Chondrocyte (in vitro differentiated cells): ENCODE results near the gene CMTR2. TPM values are rescaled to one million over a fixed set of nuclear protein-coding genes. Genes with fewer than 3 reads are reported as not detected.

Experiments used
- DNase-seq: peaks from one replicate; pipeline ENCODE4 v3.0.0; 2021; ENCODE audit warnings: mixed read lengths, low spot score
- H3K27ac Mint-ChIP-seq: one replicate; pipeline ENCODE4 v1.8.0; 2021; ENCODE audit warnings: mild to moderate bottlenecking, moderate library complexity, mixed read lengths; ENCODE audit not compliant: unreplicated experiment
- H3K27me3 Mint-ChIP-seq: 2 replicates; pipeline ENCODE4 v1.8.0; 2021; ENCODE audit warnings: low read depth, mixed read lengths
- H3K36me3 Mint-ChIP-seq: 2 replicates; pipeline ENCODE4 v1.8.0; 2021; ENCODE audit warnings: low read depth, mixed read lengths
- H3K4me1 Mint-ChIP-seq: 2 replicates; pipeline ENCODE4 v1.8.0; 2021; ENCODE audit warnings: low read depth, mild to moderate bottlenecking, mixed read lengths
- H3K4me3 Mint-ChIP-seq: one replicate; pipeline ENCODE4 v1.8.0; 2021; ENCODE audit warnings: mild to moderate bottlenecking, moderate library complexity, mixed read lengths; ENCODE audit not compliant: unreplicated experiment
- H3K9me3 Mint-ChIP-seq: 2 replicates; pipeline ENCODE4 v1.8.0; 2021; ENCODE audit warnings: low read depth, mixed read lengths
- CTCF ChIP-seq: fragments of 200-600 bp; sonication (generic); IDR thresholded peaks from 2 replicates; pipeline ENCODE4 v1.5.0; 2021; ENCODE audit warnings: antibody characterized with exemption, mild to moderate bottlenecking, moderate library complexity
- total RNA-seq: library from RNA; stranded (reverse); gene quantifications from 3 replicates; pipeline ENCODE4 v1.2.1, GENCODE V29; 2021

The CMTR2 gene
- total RNA-seq, 1 donor from 2014 or later, result 15.4 TPM

GRCh38 chr16:71255721-71256120 is 33.5 kb downstream of the CMTR2 start:
- no peaks in the 10 kb centered on the region for H3K4me1 Mint-ChIP-seq
- H3K36me3 Mint-ChIP-seq, result no peaks in the 10 kb centered on the region
- no peak for TF ChIP-seq CTCF
- no peaks in the 10 kb centered on the region for H3K9me3 Mint-ChIP-seq
- H3K27ac Mint-ChIP-seq, result no peak overlapping the region
- peaks cover 7% of the 10 kb centered on the region for H3K27me3 Mint-ChIP-seq
- H3K4me3 Mint-ChIP-seq, result no peak overlapping the region
- DNase-seq, result no peak

GRCh38 chr16:71254832-71255525 is 34.2 kb downstream of the CMTR2 start:
- H3K4me3 Mint-ChIP-seq, result no peak overlapping the region
- no peak for DNase-seq
- H3K27ac Mint-ChIP-seq, result no peak overlapping the region
- no peaks in the 10 kb centered on the region for H3K4me1 Mint-ChIP-seq
- peaks cover 7% of the 10 kb centered on the region for H3K27me3 Mint-ChIP-seq
- TF ChIP-seq CTCF, result no peak
- H3K36me3 Mint-ChIP-seq, result no peaks in the 10 kb centered on the region
- H3K9me3 Mint-ChIP-seq, result no peaks in the 10 kb centered on the region

GRCh38 chr16:71250461-71251235 is 38.6 kb downstream of the CMTR2 start:
- no peak for DNase-seq
- Mint-ChIP-seq H3K9me3 (no peaks in the 10 kb centered on the region), H3K27ac (no peak overlapping the region), H3K4me1 (no peaks in the 10 kb centered on the region), H3K27me3 (peaks cover 2% of the 10 kb centered on the region), H3K36me3 (no peaks in the 10 kb centered on the region), H3K4me3 (no peak overlapping the region)
- TF ChIP-seq CTCF, result no peak

GRCh38 chr16:71249399-71249798 is 39.8 kb downstream of the CMTR2 start:
- Mint-ChIP-seq H3K4me1 (no peaks in the 10 kb centered on the region), H3K27me3 (peaks cover 2% of the 10 kb centered on the region), H3K4me3 (no peak overlapping the region), H3K36me3 (no peaks in the 10 kb centered on the region), H3K9me3 (no peaks in the 10 kb centered on the region), H3K27ac (no peak overlapping the region)
- TF ChIP-seq CTCF, result no peak
- DNase-seq, result no peak

- DNase-seq, result no peak
- Mint-ChIP-seq H3K27me3 (peaks cover 2% of the 10 kb centered on the region), H3K4me1 (no peaks in the 10 kb centered on the region), H3K36me3 (no peaks in the 10 kb centered on the region), H3K9me3 (no peaks in the 10 kb centered on the region), H3K4me3 (no peak overlapping the region), H3K27ac (no peak overlapping the region)
- TF ChIP-seq CTCF, result no peak
Measured at GRCh38 chr16:71247478-71247877, 41.7 kb downstream of the CMTR2 start.
